ENCODE results near the gene TNRC18.
"Not testable (repeated sequence)": the region's sequence is repeated elsewhere in the genome, so short reads cannot be mapped to it uniquely, and the experiment has no call there.

Gene TNRC18

GRCh38 chr7:5362466-5362865, 61.2 kb downstream of the TNRC18 start:
- in situ Hi-C loops (cut with MboI; ENCODE audit: low sequenced_read_pairs, unreplicated experiment) = no loop called here
- DNase-seq (ENCODE audit: low spot score) = no peak
- TF ChIP-seq, protein P1, sequence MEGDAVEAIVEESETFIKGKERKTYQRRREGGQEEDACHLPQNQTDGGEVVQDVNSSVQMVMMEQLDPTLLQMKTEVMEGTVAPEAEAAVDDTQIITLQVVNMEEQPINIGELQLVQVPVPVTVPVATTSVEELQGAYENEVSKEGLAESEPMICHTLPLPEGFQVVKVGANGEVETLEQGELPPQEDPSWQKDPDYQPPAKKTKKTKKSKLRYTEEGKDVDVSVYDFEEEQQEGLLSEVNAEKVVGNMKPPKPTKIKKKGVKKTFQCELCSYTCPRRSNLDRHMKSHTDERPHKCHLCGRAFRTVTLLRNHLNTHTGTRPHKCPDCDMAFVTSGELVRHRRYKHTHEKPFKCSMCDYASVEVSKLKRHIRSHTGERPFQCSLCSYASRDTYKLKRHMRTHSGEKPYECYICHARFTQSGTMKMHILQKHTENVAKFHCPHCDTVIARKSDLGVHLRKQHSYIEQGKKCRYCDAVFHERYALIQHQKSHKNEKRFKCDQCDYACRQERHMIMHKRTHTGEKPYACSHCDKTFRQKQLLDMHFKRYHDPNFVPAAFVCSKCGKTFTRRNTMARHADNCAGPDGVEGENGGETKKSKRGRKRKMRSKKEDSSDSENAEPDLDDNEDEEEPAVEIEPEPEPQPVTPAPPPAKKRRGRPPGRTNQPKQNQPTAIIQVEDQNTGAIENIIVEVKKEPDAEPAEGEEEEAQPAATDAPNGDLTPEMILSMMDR (IDR thresholded peaks at IDR 0.05; ENCODE audit: borderline replicate concordance, control extremely low read depth, extremely low read depth, insufficient read depth, missing control alignments) = no peak

DNA sequence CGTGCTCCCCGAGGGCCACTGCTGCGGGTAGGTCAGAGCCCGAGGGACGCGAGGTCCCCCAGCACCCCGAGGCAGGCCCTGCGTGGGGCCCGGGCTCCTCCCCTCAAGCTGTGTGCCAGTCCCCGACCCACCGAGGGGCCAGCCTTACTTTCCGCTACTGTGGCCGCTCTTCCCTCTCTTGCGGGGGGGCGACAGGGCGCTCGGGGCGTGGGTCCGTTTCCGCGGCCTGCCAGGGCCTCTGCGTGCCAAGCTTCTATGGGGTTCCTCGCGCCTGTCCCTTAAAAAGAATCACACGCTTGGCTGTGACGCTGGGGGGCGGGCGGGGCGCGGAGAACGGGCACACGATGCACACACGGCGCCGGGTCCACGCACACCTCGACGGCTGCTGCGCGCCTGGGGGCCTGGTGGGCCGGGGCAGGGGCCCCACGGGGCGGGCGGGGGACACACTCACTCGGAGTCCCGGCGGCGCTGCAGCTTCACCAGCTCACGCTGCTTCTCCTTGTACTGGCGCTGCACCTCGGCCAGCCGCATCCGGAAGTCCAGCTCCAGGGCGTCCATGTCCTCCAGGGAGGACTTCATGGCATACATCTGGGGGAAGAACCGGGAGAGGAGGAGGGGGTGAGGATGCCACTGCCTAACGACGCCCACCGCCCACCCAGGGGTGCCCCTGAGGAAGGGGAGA, 62.0 kb downstream of the TNRC18 start:
- DNase-seq (ENCODE audit: low spot score) = no peak
- in situ Hi-C loops (cut with MboI; ENCODE audit: low sequenced_read_pairs, unreplicated experiment) = no loop called here
- TF ChIP-seq, protein P1 (IDR thresholded peaks at IDR 0.05; ENCODE audit: borderline replicate concordance, control extremely low read depth, extremely low read depth, insufficient read depth, missing control alignments) = no peak

DNA sequence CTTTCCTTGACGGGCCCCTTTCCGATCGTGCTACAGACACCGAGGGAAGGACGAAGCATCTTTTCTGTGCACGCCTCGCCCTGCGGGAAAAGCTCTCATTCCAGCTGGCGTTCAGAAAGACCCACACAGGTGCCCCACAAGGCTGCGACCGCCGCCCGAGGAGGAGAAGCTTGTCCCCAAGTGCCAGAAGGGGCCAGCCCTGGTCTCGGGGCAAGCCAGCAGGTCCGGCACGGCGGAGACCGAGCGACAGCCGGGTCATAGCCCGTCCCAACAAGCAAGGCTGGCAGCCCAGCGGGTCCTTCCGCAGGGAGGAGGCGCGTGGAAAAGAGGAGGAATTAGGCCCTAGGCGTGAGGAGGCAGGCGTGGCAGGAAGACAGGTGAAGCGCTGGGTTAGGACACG, 62.7 kb downstream of the TNRC18 start:
- TF ChIP-seq, protein P1 (IDR thresholded peaks at IDR 0.05; ENCODE audit: borderline replicate concordance, control extremely low read depth, extremely low read depth, insufficient read depth, missing control alignments) = no peak
- in situ Hi-C loops (cut with MboI; ENCODE audit: low sequenced_read_pairs, unreplicated experiment) = no loop called here
- no peak for DNase-seq (ENCODE audit: low spot score)

DNA sequence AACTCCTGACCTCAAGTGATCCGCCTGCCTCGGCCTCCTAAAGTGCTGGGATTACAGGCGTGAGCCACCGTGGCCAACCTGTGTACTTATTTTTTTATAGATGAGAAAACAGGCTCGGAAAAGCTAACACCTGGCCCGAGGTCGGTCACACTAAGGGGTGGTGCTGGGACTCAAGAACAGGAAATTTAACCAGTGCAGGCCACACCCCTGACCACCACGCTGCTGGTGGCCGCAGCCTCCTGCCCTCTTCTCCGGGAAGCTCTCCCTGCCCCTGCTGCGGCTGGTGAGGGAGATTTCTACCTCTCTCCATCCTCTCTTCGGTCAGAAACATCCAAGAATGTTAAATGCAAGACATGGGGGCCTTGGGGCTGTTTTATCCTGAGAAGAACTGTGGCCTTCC, 63.2 kb downstream of the TNRC18 start:
- in situ Hi-C loops (cut with MboI; ENCODE audit: low sequenced_read_pairs, unreplicated experiment) = no loop called here
- TF ChIP-seq, protein P1 (IDR thresholded peaks at IDR 0.05; ENCODE audit: borderline replicate concordance, control extremely low read depth, extremely low read depth, insufficient read depth, missing control alignments) = no peak
- DNase-seq (ENCODE audit: low spot score) = no peak

- DNase-seq (ENCODE audit: low spot score); in situ Hi-C loops (cut with MboI; ENCODE audit: low sequenced_read_pairs, unreplicated experiment): not testable (repeated sequence)
Measured at GRCh38 chr7:5360021-5360420, 63.6 kb downstream of the TNRC18 start.

DNA sequence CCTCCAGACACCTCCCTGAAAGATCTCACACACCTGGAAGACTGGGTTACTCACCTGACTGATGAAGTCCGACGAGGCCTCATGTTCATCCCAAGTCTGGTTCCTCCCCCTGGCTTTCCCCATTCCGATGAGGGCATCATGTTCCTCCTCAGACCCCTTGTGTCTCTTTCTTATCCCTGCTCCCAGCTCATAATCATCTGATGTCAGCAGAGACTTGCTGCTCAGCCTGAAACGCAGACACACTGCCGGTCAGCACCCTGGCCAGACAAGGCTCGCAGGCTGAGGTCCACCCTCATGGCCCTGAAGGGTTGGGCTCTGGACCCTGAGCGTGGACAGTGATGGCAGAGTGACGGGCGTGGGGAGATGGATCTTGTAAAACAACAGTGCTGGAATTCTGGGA, 64.3 kb downstream of the TNRC18 start:
- TF ChIP-seq, protein P1 (IDR thresholded peaks at IDR 0.05; ENCODE audit: borderline replicate concordance, control extremely low read depth, extremely low read depth, insufficient read depth, missing control alignments) = no peak
- no peak for DNase-seq (ENCODE audit: low spot score)
- in situ Hi-C loops (cut with MboI; ENCODE audit: low sequenced_read_pairs, unreplicated experiment) = no loop called here

DNA sequence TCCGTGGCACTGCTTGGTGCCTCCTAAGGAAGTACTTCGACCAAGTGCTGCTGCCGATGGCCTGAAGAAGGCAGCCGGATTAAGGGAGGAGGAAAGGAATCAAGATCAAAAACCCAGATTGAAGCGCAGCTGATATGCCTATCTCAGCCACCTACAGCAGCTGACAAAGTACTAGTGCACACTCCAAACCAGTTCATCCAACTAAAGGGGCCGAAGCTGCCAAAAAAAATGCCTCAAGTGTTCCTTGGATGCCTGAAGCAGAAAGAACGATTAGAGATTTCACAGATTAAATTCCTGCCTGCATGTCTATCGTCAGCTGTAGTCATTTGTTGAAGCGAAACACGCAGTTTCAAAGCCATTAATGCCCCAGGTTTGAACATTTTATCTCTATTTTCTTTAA, 65.7 kb downstream of the TNRC18 start:
- in situ Hi-C loops (cut with MboI; ENCODE audit: low sequenced_read_pairs, unreplicated experiment) = no loop called here
- no peak for DNase-seq (ENCODE audit: low spot score)
- TF ChIP-seq, protein P1 (IDR thresholded peaks at IDR 0.05; ENCODE audit: borderline replicate concordance, control extremely low read depth, extremely low read depth, insufficient read depth, missing control alignments) = no peak
